Endothelial cell of umbilical vein (primary cell): ENCODE data around the gene KLHDC9. TPM values are rescaled to one million over a fixed set of nuclear protein-coding genes. Genes with fewer than 3 reads are reported as not detected.

Source experiments
- BruUV-seq: library from RNA; stranded (reverse); fragments of 400-500 nt; replicated peaks from 2 replicates; lab custom pipeline; 2021; lab: Mats Ljungman, UMichigan
- CTCF ChIA-PET: fragments of 300-600, 350-600 bp; sonication (Branson Sonifier 250); formaldehyde crosslinking; loops from one replicate; lab custom pipeline; 2021; ENCODE audit warnings: antibody characterized with exemption, inconsistent platforms; lab: Charles Lee
- POLR2A ChIA-PET: fragments of 300-600, 350-600 bp; sonication (Branson Sonifier 250); formaldehyde crosslinking; loops from one replicate; lab custom pipeline; 2021; ENCODE audit warnings: antibody characterized with exemption, inconsistent platforms; lab: Charles Lee
- DNase-seq: peaks from one replicate; pipeline ENCODE4 v3.0.0-alpha.2; 2011; ENCODE audit warnings: low read depth, low spot score
- FAIRE-seq: peaks from 2 replicates; lab custom pipeline; 2011; peaks lifted over from hg19 to GRCh38; lab: Jason Lieb, UNC
- H2AFZ ChIP-seq: 2 replicates; pipeline ENCODE4 v1.6.0; 2012; ENCODE audit warnings: low read depth, low read length, control low read depth, inconsistent platforms
- H3K27ac ChIP-seq: 2 replicates; pipeline ENCODE4 v1.5.1; 2011; ENCODE audit warnings: low read depth, mild to moderate bottlenecking, control low read depth, low read length, moderate library complexity; ENCODE audit not compliant: insufficient read depth
- H3K27me3 ChIP-seq, 2 experiments: 2 replicates each; pipeline versions ENCODE4 v1.6.0 to v1.6.1; 2011; ENCODE audit warnings: low read length in 2 of 2, mixed read lengths in 1 of 2; ENCODE audit not compliant: control insufficient read depth in 2 of 2, insufficient read depth in 2 of 2
- H3K36me3 ChIP-seq, 2 experiments: 2 replicates in 1 of 2; 3 replicates in 1 of 2; pipeline ENCODE4 v1.5.1; 2011; ENCODE audit warnings: low read length in 2 of 2, mild to moderate bottlenecking in 1 of 2, moderate library complexity in 1 of 2; ENCODE audit not compliant: control insufficient read depth in 2 of 2, insufficient read depth in 2 of 2; ENCODE audit errors: extremely low read depth in 1 of 2
- H3K4me1 ChIP-seq: 3 replicates; pipeline ENCODE4 v1.5.1; 2011; ENCODE audit warnings: mild to moderate bottlenecking, low read length; ENCODE audit not compliant: control insufficient read depth, insufficient read depth; ENCODE audit errors: extremely low read depth
- H3K4me2 ChIP-seq: 2 replicates; pipeline ENCODE4 v1.6.1; 2011; ENCODE audit warnings: low read length, control low read depth, mixed read lengths; ENCODE audit not compliant: insufficient read depth
- H3K4me3 ChIP-seq, 3 experiments: fragments of 200-600 bp in 1 of 3; sonication (generic), shearing (Covaris generic) in 1 of 3; replicated peaks in 1 of 3; 2 replicates each; pipeline ENCODE4 v1.5.1; 2011 to 2016; ENCODE audit warnings: control low read depth in 3 of 3, low read length in 3 of 3, mild to moderate bottlenecking in 2 of 3, inconsistent platforms in 1 of 3, low read depth in 1 of 3, moderate library complexity in 1 of 3; ENCODE audit not compliant: insufficient read depth in 1 of 3
- H3K79me2 ChIP-seq: 2 replicates; pipeline ENCODE4 v1.6.0; 2012; ENCODE audit warnings: low read length, inconsistent platforms; ENCODE audit not compliant: control insufficient read depth, insufficient read depth
- H3K9ac ChIP-seq: replicated peaks from 2 replicates; pipeline ENCODE3; 2011; ENCODE audit warnings: low read length, control low read depth; ENCODE audit not compliant: insufficient read depth; ENCODE audit errors: extremely low read depth
- H3K9me1 ChIP-seq: replicated peaks from 3 replicates; pipeline ENCODE4 v1.6.0; 2011; ENCODE audit warnings: mild to moderate bottlenecking, low read length; ENCODE audit not compliant: control insufficient read depth, insufficient read depth; ENCODE audit errors: extremely low read depth
- H3K9me3 ChIP-seq: replicated peaks from 2 replicates; pipeline ENCODE4 v1.5.1; 2012; ENCODE audit warnings: low read length, inconsistent platforms; ENCODE audit not compliant: control insufficient read depth, insufficient read depth
- H4K20me1 ChIP-seq: replicated peaks from 2 replicates; pipeline ENCODE3; 2011; ENCODE audit warnings: mild to moderate bottlenecking, low read length; ENCODE audit not compliant: control insufficient read depth, insufficient read depth; ENCODE audit errors: extremely low read depth
- EZH2 ChIP-seq: IDR thresholded peaks from 2 replicates; pipeline ENCODE4 v1.6.1; 2012; ENCODE audit warnings: borderline replicate concordance, low read depth, mild to moderate bottlenecking, moderate library complexity, low read length, inconsistent platforms; ENCODE audit not compliant: severe bottlenecking
- FOS ChIP-seq: IDR thresholded peaks from 2 replicates; pipeline ENCODE4 v1.6.1; 2011; ENCODE audit warnings: mild to moderate bottlenecking, low read length, moderate library complexity, borderline replicate concordance; ENCODE audit not compliant: insufficient read depth
- GATA2 ChIP-seq: IDR thresholded peaks from 2 replicates; pipeline ENCODE4 v1.7.0; 2011; ENCODE audit warnings: low read depth, mild to moderate bottlenecking, moderate library complexity, mixed read lengths, low read length; ENCODE audit not compliant: insufficient read length, insufficient read depth
- JUN ChIP-seq: IDR thresholded peaks from 2 replicates; pipeline ENCODE4 v1.6.1; 2011; ENCODE audit warnings: borderline replicate concordance, low read depth; ENCODE audit not compliant: insufficient read length, insufficient read depth
- MYC ChIP-seq: IDR thresholded peaks from one replicate; pipeline ENCODE4 v1.6.1; 2011; ENCODE audit warnings: mild to moderate bottlenecking, low read depth, low read length
- POLR2A ChIP-seq: IDR thresholded peaks from 2 replicates; pipeline ENCODE4 v1.6.1; 2012; ENCODE audit warnings: low read depth, mild to moderate bottlenecking, control low read depth, low read length
- POLR2AphosphoS5 ChIP-seq: IDR thresholded peaks from 2 replicates; pipeline ENCODE4 v1.6.1; 2012; ENCODE audit warnings: low read depth, mild to moderate bottlenecking, control low read depth, low read length, moderate library complexity; ENCODE audit not compliant: insufficient read depth
- dilution Hi-C: fragments of 300-500 bp; cut with MboI; formaldehyde crosslinking; loops from one replicate; pipeline ENCODE4 v1.15.0; 2019; ENCODE audit warnings: low sequenced_read_pairs; ENCODE audit not compliant: extremely low pct_ligation_motif_present
- intact Hi-C: fragments of 100-400 bp; cut with micrococcal nuclease; formaldehyde crosslinking; loops from one replicate; pipeline ENCODE4 v1.10.0; 2022
- polyA plus RNA-seq, 4 experiments: library from polyadenylated mRNA; depleted of rRNA in 3 of 4; stranded (reverse) in 3 of 4; unstranded in 1 of 4; fragments of >200 nt; gene quantifications; 2 replicates each; pipeline versions ENCODE4 v1.2.1 to v1.2.3, GENCODE V29; 2011 to 2012; ENCODE audit warnings: missing spikeins in 1 of 4
- total RNA-seq: library from RNA; stranded (reverse); gene quantifications from 2 replicates; pipeline ENCODE4 v1.2.3, GENCODE V29; 2021
- TF ChIP-seq, protein P1 (sequence below): IDR thresholded peaks from 2 replicates; pipeline ENCODE4 v1.6.1; 2011; ENCODE audit not compliant: insufficient read depth, insufficient read length
- TF ChIP-seq, protein P2 (sequence below), 2 donors: IDR thresholded peaks; 1 replicate in 1 of 2; 2 replicates in 1 of 2; pipeline ENCODE4 v1.5.1; 2011; ENCODE audit warnings: low read length in 2 of 2, mild to moderate bottlenecking in 2 of 2, moderate library complexity in 2 of 2, control low read depth in 1 of 2, inconsistent platforms in 1 of 2, low read depth in 1 of 2; ENCODE audit not compliant: insufficient read depth in 1 of 2; ENCODE audit errors: extremely low read depth in 1 of 2

KLHDC9 gene
- total and polyA plus RNA-seq, 2 donors (not counting 3 experiments of a cell fraction or from before 2014, with no cell fraction given), result 1.1 to 2.6 TPM

DNA sequence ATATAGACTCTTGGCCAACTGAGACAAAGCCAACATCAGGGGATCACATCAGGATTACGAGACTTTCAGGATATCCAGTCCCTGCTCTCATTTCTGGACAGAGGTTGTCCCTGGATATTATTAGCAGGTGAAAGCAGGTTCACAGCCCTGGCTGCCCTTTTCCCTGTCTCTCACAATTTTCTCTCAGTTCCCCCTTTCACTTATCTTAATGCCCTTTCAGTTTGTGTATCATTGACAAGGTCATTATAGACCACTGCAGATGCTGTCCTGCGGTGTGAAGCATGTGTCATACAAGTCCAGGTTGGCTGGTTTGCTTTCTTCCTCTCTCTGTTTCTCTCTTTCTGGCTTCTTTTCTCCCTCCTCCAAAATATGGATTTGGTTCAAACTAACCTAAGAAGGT, 2.1 kb upstream of the KLHDC9 start:
- ChIA-PET POLR2A (no interaction called here), CTCF (interaction anchor here (0.7 to 7.6 kb wide), 9 partner anchors 37 to 261 kb away, joined by 3 to 197 read pairs (median 17); partner anchors contain the start of genes DEDD and F11R)
- H4K20me1 ChIP-seq, result no peaks in the 10 kb centered on the region
- H2AFZ ChIP-seq, result no peak overlapping the region
- no peak for DNase-seq
- peaks cover 8% of the 10 kb centered on the region for H3K4me1 ChIP-seq
- no peak overlapping the region for H3K4me2 ChIP-seq
- H3K9me1 ChIP-seq, result no peaks in the 10 kb centered on the region
- H3K27me3 ChIP-seq, result no peaks in the 10 kb centered on the region
- intact Hi-C loops (loop anchor here (2.0 to 5.0 kb wide), 2 partner anchors 261 to 369 kb away; no protein-coding TSS in a partner anchor), dilution Hi-C loops (no loop called here)
- H3K79me2 ChIP-seq, result no peaks in the 10 kb centered on the region
- H3K9ac ChIP-seq, result no peak overlapping the region
- H3K27ac ChIP-seq, result no peak overlapping the region
- TF ChIP-seq, protein P1, sequence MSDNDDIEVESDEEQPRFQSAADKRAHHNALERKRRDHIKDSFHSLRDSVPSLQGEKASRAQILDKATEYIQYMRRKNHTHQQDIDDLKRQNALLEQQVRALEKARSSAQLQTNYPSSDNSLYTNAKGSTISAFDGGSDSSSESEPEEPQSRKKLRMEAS, result no peak
- TF ChIP-seq JUN (no peak), POLR2AphosphoS5 (no peak), POLR2A (no peak), FOS (no peak), MYC (no peak), EZH2 (no peak), GATA2 (no peak)
- TF ChIP-seq, protein P2, sequence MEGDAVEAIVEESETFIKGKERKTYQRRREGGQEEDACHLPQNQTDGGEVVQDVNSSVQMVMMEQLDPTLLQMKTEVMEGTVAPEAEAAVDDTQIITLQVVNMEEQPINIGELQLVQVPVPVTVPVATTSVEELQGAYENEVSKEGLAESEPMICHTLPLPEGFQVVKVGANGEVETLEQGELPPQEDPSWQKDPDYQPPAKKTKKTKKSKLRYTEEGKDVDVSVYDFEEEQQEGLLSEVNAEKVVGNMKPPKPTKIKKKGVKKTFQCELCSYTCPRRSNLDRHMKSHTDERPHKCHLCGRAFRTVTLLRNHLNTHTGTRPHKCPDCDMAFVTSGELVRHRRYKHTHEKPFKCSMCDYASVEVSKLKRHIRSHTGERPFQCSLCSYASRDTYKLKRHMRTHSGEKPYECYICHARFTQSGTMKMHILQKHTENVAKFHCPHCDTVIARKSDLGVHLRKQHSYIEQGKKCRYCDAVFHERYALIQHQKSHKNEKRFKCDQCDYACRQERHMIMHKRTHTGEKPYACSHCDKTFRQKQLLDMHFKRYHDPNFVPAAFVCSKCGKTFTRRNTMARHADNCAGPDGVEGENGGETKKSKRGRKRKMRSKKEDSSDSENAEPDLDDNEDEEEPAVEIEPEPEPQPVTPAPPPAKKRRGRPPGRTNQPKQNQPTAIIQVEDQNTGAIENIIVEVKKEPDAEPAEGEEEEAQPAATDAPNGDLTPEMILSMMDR (IDR thresholded peaks at IDR 0.05; ENCODE audit: extremely low read depth in 1 of 2, insufficient read depth in 1 of 2, low read depth in 1 of 2, low read length in 2 of 2), result no peak
- no TSS peak for BruUV-seq
- H3K9me3 ChIP-seq, result no peaks in the 10 kb centered on the region
- H3K4me3 ChIP-seq, result no peak overlapping the region
- peaks cover 2 to 5% of the 10 kb centered on the region in 2 experiments for H3K36me3 ChIP-seq
- FAIRE-seq, result no peak
